OCI-LY1 (cell line): Measurements from ENCODE around the gene KRTAP5-8.

ENCODE experiments used
- H2AFZ ChIP-seq: fragments of 200-600 bp; sonication (generic), shearing (Covaris generic); 2 replicates; pipeline ENCODE4 v1.6.0; 2014; ENCODE audit warnings: antibody characterized with exemption, mild to moderate bottlenecking, low read length
- H3F3A ChIP-seq: fragments of 200-600 bp; sonication (generic), shearing (Covaris generic); 2 replicates; pipeline ENCODE4 v1.6.0; 2014; ENCODE audit warnings: mild to moderate bottlenecking, antibody characterized with exemption, low read length, moderate library complexity; ENCODE audit not compliant: insufficient read depth
- H3K27ac ChIP-seq: fragments of 200-600 bp; sonication (generic); 2 replicates; pipeline ENCODE4 v1.5.1; 2014; ENCODE audit warnings: low read length, mixed run types, mild to moderate bottlenecking, low read depth; ENCODE audit not compliant: poor library complexity, severe bottlenecking
- H3K27me3 ChIP-seq: fragments of 200-600 bp; sonication (generic); 2 replicates; pipeline ENCODE4 v1.6.0; 2014; ENCODE audit warnings: antibody characterized with exemption, mild to moderate bottlenecking, low read length, moderate library complexity; ENCODE audit not compliant: insufficient read depth
- H3K36me3 ChIP-seq: fragments of 200-600 bp; sonication (generic); 2 replicates; pipeline ENCODE4 v1.6.1; 2014; ENCODE audit warnings: mild to moderate bottlenecking, antibody characterized with exemption, low read length, moderate library complexity, mixed read lengths; ENCODE audit not compliant: insufficient read depth
- H3K4me1 ChIP-seq: fragments of 200-600 bp; sonication (generic); 2 replicates; pipeline ENCODE4 v1.5.1; 2014; ENCODE audit warnings: mild to moderate bottlenecking, low read length, moderate library complexity; ENCODE audit not compliant: insufficient read depth, severe bottlenecking
- H3K4me2 ChIP-seq: fragments of 200-600 bp; sonication (generic), shearing (Covaris generic); 2 replicates; pipeline ENCODE4 v1.6.1; 2014; ENCODE audit warnings: low read length
- H3K4me3 ChIP-seq: fragments of 200-600 bp; sonication (generic); 2 replicates; pipeline ENCODE4 v1.5.1; 2014; ENCODE audit warnings: low read length, low read depth, mild to moderate bottlenecking, mixed read lengths; ENCODE audit not compliant: poor library complexity, severe bottlenecking
- H3K79me2 ChIP-seq: fragments of 200-600 bp; shearing (Covaris generic); 2 replicates; pipeline ENCODE4 v1.6.1; 2016; ENCODE audit warnings: mixed run types, low read length, mixed read lengths; ENCODE audit not compliant: insufficient read depth
- H3K9ac ChIP-seq: fragments of 200-600 bp; sonication (generic), shearing (Covaris generic); 2 replicates; pipeline ENCODE4 v1.6.1; 2014; ENCODE audit warnings: mild to moderate bottlenecking, low read length, mixed read lengths
- H3K9me2 ChIP-seq: fragments of 200-600 bp; sonication (generic), shearing (Covaris generic); 2 replicates; pipeline ENCODE4 v1.6.1; 2014; ENCODE audit warnings: low read depth, mild to moderate bottlenecking, low read length, mixed read lengths
- H3K9me3 ChIP-seq: fragments of 200-600 bp; shearing (Covaris generic); 2 replicates; pipeline ENCODE4 v1.6.1; 2014; ENCODE audit warnings: low read length, mixed read lengths
- H4K20me1 ChIP-seq: fragments of 200-600 bp; sonication (generic), shearing (Covaris generic); 2 replicates; pipeline ENCODE4 v1.6.0; 2016; ENCODE audit warnings: mild to moderate bottlenecking, low read length; ENCODE audit not compliant: insufficient read depth
- CTCF ChIP-seq: fragments of 200-600 bp; sonication (generic), shearing (Covaris generic); IDR thresholded peaks from 2 replicates; pipeline ENCODE4 v1.5.1; 2017; ENCODE audit warnings: mild to moderate bottlenecking, antibody characterized with exemption, low read length, moderate library complexity, mixed read lengths
- EZH2 ChIP-seq: fragments of 200-600 bp; sonication (generic), shearing (Covaris generic); IDR thresholded peaks from 2 replicates; pipeline ENCODE4 v1.8.0; 2017; ENCODE audit warnings: borderline replicate concordance, mixed run types, mild to moderate bottlenecking, antibody characterized with exemption, low read length, moderate library complexity, mixed read lengths

Gene KRTAP5-8

GRCh38 chr11:71491940-71492339 is 45.9 kb upstream of the KRTAP5-8 start:
- Histone ChIP-seq H3K9me3 (no peaks in the 10 kb centered on the region), H4K20me1 (no peaks in the 10 kb centered on the region), H3K9me2 (no peaks in the 10 kb centered on the region), H3K36me3 (peaks cover 32% of the 10 kb centered on the region; the same call in 1 of the 2 replicates), H2AFZ (no peak overlapping the region), H3F3A (no peaks in the 10 kb centered on the region), H3K4me2 (no peak overlapping the region), H3K9ac (no peak overlapping the region), H3K4me1 (no peaks in the 10 kb centered on the region), H3K79me2 (no peaks in the 10 kb centered on the region), H3K27ac (no peak overlapping the region), H3K27me3 (no peaks in the 10 kb centered on the region), H3K4me3 (no peak overlapping the region)
- TF ChIP-seq EZH2 (no peak), CTCF (no peak)

- Histone ChIP-seq H3K4me2 (no peak overlapping the region), H3K9me2 (no peaks in the 10 kb centered on the region), H2AFZ (no peak overlapping the region), H3K36me3 (peaks cover 52% of the 10 kb centered on the region), H3K9me3 (no peaks in the 10 kb centered on the region), H3K79me2 (no peaks in the 10 kb centered on the region), H3F3A (no peaks in the 10 kb centered on the region), H3K27me3 (no peaks in the 10 kb centered on the region), H3K27ac (no peak overlapping the region), H4K20me1 (no peaks in the 10 kb centered on the region), H3K4me1 (no peaks in the 10 kb centered on the region), H3K4me3 (no peak overlapping the region), H3K9ac (no peak overlapping the region)
- TF ChIP-seq CTCF: no peak
- no peak for TF ChIP-seq EZH2
These were observed 42.3 kb upstream of the KRTAP5-8 start for GRCh38 chr11:71495286-71496230.

- Histone ChIP-seq H3K79me2 (no peaks in the 10 kb centered on the region), H3K9me2 (no peaks in the 10 kb centered on the region), H3K4me2 (no peak overlapping the region), H3K4me1 (no peaks in the 10 kb centered on the region), H3K27ac (no peak overlapping the region), H3K36me3 (peaks cover 44% of the 10 kb centered on the region), H3K4me3 (no peak overlapping the region), H4K20me1 (no peaks in the 10 kb centered on the region), H3K27me3 (no peaks in the 10 kb centered on the region), H3K9me3 (no peaks in the 10 kb centered on the region), H2AFZ (no peak overlapping the region), H3F3A (no peaks in the 10 kb centered on the region), H3K9ac (no peak overlapping the region)
- TF ChIP-seq CTCF (no peak), EZH2 (no peak)
These were observed 41.4 kb upstream of the KRTAP5-8 start for GRCh38 chr11:71496421-71496820.
